ENCODE results near the gene PEX3.

DNA sequence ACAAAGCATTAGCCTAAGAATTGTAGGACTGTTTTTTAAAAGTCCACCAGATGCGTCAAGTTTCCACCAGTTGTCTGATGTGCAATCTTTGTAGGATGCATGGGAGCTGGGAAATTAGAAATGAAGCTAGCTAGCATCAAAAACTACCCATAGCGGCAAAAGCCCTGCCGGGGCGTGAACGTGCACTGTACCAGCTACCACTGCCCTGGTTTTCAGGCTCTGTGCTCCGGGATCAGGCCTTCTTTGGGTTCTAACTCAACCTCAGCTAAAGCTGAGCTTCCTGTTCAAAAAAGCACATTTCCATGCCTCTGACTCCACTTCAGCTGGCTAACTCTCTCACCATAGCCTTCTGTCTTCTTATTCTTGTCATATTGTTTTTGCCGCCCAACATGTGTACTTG is 87.8 kb downstream of the PEX3 start:
- TF ChIP-seq CTCF (conservative IDR thresholded peaks at IDR 0.05) (no peak), EZH2 (IDR thresholded peaks at IDR 0.05; ENCODE audit: low read depth) (no peak)

All from PC-9 (cell line).